CD4-positive, alpha-beta T cell treated with Interleukin-6 for 4 hours (primary cell): ENCODE data around the gene BRIP1.
"Not testable (repeated sequence)": the region's sequence is repeated elsewhere in the genome, so short reads cannot be mapped to it uniquely, and the experiment has no call there.

ENCODE experiments used
- DNase-seq: peaks from one replicate; pipeline ENCODE4 v3.0.0-alpha.2; 2020; ENCODE audit warnings: mixed read lengths

The BRIP1 gene

DNA sequence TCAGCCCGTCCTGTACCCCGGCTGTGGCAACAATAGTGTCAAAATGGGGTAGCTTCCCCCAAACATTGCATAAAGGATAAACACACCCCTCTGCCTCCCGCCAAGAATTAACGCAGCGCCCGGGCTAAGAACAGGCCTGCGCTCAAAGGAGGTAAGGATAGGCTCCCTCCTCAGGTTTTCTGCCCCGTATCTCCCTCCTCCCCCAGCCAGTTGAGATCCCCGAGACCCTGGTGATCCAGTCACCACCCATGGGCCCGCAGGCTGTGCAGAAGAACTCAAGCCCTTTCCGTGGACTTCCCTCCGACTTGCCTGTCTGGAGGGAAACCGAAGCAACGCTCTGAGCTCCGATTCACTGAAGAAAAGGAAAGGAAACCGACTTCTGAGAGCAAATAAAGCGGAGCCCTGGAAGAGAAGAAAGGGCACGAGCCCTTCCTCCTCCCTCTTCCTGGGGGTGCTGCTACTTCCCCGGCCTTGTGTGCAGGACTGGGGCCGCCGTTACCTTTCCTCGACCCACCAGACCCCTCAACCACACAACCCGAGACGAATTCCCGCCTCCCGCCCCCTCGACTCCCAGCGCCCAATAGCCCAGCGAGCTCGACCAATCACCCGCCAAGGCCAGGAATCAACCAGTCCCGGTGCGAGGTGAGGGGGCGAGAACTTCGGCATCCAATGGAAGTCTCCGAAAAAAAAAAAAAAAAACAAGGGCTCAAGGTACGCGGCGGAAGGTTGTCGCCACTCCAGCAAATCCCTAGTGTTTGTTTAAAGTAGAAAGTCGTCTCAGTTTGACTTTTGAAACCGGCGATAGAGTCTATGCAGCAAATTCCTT, at the start of gene BRIP1:
BRIP1 (minus strand) TSS at position 554 of the 826 bp plus-strand sequence. CDS start 1,989 bp downstream, outside the sequence.
- DNase-seq: peak; percentile 86

- DNase-seq: no peak
Measured at GRCh38 chr17:61908292-61909037, 45.1 kb upstream of the BRIP1 start.

DNA sequence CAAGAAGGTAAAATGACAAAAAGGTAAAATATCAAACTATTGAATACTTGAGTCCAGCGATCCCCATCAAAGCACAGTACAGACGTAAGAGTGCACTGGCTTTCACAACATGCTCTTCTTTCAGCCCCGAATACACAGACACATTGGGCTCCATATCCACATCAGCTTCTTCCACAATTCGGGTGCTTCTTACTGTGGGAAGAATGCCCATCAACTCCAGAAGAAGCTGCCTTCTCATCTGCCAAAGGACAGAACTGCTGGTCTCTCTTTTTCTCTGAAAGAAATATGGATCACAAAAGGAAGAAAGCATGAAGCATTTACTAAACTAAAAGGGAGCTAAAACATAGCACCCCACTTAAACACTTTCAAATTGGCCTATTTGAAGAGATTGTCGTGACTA, 44.0 kb upstream of the BRIP1 start:
- no peak for DNase-seq

DNA sequence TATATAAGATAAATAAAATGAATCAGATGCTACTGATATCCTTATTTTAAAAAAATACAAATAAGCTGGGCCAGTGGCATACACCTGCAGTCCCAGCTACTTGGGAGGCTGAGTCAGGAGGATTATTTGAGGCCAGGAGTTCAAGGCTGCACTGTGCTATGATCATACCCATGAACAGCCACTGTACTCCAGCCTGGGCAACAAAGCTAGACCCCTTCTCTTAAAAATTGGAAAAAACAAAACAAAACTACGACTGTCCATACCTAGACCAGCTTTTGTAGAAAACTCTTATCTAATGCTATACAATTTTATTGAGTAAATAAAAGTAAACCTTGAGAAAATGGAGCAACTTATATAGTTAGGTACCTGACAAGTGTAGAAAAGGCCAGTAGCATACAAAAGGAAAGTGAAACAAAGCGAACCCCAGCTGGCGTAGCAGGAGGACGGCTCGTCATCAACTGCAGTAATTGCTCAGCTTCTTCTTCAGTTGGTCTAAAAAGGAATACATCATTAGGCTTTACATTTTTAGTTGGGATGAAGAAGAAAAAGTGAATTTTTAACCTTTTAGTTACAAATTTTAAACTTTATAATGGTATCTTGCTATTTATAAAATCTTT, 40.9 kb upstream of the BRIP1 start:
- DNase-seq: peak; percentile 53

- DNase-seq: no peak
Measured at GRCh38 chr17:61903251-61903650, 39.9 kb upstream of the BRIP1 start.

GRCh38 chr17:61897548-61898180, 34.3 kb upstream of the BRIP1 start:
- no peak for DNase-seq

DNA sequence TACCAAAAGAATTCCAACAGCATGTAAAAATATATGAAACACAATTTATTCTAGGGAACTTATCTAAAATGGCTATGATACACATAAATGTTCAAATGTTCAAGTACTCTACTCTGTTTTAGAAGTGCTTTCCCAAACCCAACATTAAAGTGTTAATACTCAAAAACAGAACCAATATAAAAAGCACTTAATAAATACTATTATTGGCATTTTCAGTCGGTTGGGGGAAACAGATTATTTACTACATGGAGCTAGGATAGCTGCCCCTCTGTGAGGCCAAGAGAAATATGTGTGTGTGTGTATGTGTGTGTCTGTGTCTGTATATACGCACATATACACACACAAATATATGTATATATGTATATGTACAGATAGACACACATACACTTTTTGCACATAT, 32.1 kb upstream of the BRIP1 start:
- no peak for DNase-seq

- not testable (repeated sequence) for DNase-seq
Measured at GRCh38 chr17:61894310-61894709, 31.0 kb upstream of the BRIP1 start.

- DNase-seq: not testable (repeated sequence)
Measured at GRCh38 chr17:61887733-61888132, 24.4 kb upstream of the BRIP1 start.

- DNase-seq: not testable (repeated sequence)
Measured at GRCh38 chr17:61885865-61886264, 22.5 kb upstream of the BRIP1 start.

GRCh38 chr17:61884864-61885263, 21.5 kb upstream of the BRIP1 start:
- DNase-seq: no peak

- no peak for DNase-seq
Measured at GRCh38 chr17:61880589-61881102, 17.3 kb upstream of the BRIP1 start.

GRCh38 chr17:61878984-61879612, 15.8 kb upstream of the BRIP1 start:
- DNase-seq: no peak

GRCh38 chr17:61878520-61878919, 15.2 kb upstream of the BRIP1 start:
- no peak for DNase-seq

DNA sequence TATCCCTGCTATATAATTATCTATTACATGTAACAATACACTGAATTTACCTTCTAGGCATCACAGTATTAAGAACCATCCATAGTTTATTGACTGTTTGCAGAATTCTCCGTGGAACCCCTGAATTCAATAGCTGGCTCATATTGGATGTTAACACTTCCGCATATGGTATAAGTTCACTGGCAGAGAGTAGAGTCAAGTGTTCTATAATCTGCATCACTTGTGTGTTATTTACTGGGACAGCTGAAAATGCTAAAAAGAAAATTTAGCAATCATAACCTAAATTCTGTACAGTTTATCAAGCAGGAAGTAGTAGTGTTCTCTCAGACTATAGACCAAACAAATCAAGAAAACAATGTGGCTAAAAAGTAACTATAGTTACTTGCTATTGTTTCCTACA, 14.5 kb upstream of the BRIP1 start:
- no peak for DNase-seq

DNA sequence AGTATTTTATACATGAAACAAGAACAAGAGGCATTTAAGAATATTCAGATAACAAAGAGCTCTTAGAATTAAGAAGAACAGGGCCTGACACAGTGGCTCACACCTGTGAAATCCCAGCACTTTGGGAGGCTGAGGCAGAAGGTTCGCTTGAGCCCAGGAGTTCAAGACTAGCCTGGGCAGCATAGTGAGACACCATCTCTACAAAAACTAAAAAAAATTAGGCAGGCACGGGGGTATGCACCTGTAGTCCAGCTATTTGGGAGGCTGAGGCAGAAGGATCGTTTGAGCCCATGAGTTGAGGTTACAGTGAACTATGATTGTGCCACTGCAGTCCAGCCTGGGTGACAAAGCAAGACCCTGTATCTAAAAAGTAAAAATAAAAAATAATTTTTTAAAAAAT, 12.5 kb upstream of the BRIP1 start:
- no peak for DNase-seq

- no peak for DNase-seq
Measured at GRCh38 chr17:61875285-61875684, 12.0 kb upstream of the BRIP1 start.

GRCh38 chr17:61874075-61874474, 10.7 kb upstream of the BRIP1 start:
- no peak for DNase-seq

DNA sequence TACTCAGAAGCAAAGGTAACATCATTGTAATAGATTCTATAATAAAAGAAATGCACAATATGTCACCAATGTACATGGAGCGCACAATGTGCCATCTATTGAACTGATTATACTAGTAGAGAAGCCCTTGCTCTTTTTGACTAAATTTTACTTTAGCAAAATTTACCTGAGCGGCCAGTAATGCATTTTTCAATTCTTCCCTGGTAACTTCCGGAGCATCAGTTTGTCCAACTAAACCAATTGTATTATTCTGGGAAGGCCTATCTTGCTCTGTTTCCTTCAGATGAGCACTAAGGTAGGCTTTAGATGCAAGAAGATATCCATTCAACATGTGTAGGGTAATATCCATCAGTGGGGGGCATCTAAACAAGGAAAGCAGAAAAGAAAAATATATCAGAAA, 8.8 kb upstream of the BRIP1 start:
- no peak for DNase-seq

DNA sequence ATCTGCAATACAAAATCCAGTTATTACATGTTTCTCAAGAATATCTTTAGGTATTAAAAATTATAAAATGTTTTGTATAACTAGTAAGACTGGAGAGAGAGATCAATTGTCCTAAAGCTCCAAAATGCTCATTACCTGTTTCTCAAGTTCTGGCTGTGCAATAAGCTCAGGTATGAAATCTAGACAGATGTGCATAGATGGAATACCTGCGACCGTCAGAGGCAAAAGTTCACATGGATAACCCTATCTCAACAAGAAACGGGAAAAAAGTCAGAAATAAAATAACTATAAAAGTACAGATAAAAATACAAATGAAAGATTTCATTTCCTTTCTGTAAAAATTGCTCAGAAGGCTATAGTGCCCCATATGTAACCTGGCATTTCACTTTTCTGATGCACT, 5.8 kb upstream of the BRIP1 start:
- DNase-seq: no peak

DNA sequence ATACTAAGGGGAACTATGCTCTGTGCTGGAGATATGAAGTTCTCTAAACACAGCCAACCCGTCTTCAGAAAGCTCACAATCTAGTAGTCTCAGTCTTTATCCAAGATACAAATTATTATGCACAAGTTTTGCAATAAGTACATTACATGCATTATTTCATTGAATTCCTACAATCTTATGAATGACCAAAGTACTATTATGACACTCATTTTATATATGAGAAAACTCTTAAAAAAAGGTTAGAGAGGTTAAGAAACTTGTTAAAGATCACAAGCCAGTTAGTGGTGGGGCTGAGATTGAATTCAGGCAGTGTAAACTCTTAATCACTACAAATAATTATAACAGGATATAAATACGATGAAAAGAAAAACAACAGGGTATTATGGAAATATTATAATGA, 4.7 kb upstream of the BRIP1 start:
- no peak for DNase-seq

GRCh38 chr17:61867033-61867432, 3.7 kb upstream of the BRIP1 start:
- DNase-seq: no peak

- DNase-seq: peak; percentile 2
Measured at GRCh38 chr17:61863801-61864126, 436 bp upstream of the BRIP1 start.
